Uterus (tissue), 4 donors: ENCODE measurements around the gene WDR7. TPM values are rescaled to one million over a fixed set of nuclear protein-coding genes. Genes with fewer than 3 reads are reported as not detected.

Source experiments
- DNase-seq, 2 donors: peaks; one replicate each; pipeline ENCODE4 v3.0.0-alpha.2; 2019 to 2020
- H3K27ac ChIP-seq, 2 donors: fragments of 200-600 bp; sonication (generic); 1 replicate in 1 of 2; 2 replicates in 1 of 2; pipeline ENCODE4 v1.5.1; 2016 to 2018
- H3K27me3 ChIP-seq, 2 donors: fragments of 200-600 bp; sonication (generic); one replicate each; pipeline ENCODE4 v1.5.1; 2018 to 2019; ENCODE audit warnings: control low read depth in 1 of 2
- H3K36me3 ChIP-seq, 2 donors: fragments of 200-600 bp; sonication (generic); one replicate each; pipeline ENCODE4 v1.5.1; 2019; ENCODE audit warnings: control low read depth in 1 of 2
- H3K4me1 ChIP-seq, 2 donors: fragments of 200-600 bp; sonication (generic); one replicate each; pipeline ENCODE4 v1.5.1; 2018 to 2019; ENCODE audit warnings: control low read depth in 1 of 2
- H3K4me3 ChIP-seq, 2 donors: fragments of 200-600 bp; sonication (generic); 1 replicate in 1 of 2; 2 replicates in 1 of 2; pipeline ENCODE4 v1.5.1; 2018 to 2019; ENCODE audit warnings: mild to moderate bottlenecking in 1 of 2
- H3K9me3 ChIP-seq, 2 donors: fragments of 200-600 bp; sonication (generic); one replicate each; pipeline ENCODE4 v1.5.1; 2019; ENCODE audit warnings: control low read depth in 1 of 2
- POLR2A ChIP-seq, 2 donors: fragments of 450-650 bp; IDR thresholded peaks; one replicate each; pipeline ENCODE4 v1.6.1; 2016; ENCODE audit warnings: antibody characterized with exemption in 2 of 2, mild to moderate bottlenecking in 1 of 2, moderate library complexity in 1 of 2
- intact Hi-C: fragments of 100-400 bp; cut with DNase I; formaldehyde crosslinking; loops from one replicate; pipeline ENCODE4 v1.15.1; 2023; ENCODE audit warnings: low total_unique reads
- total RNA-seq, 4 donors: library from RNA; depleted of rRNA in 3 of 4; stranded (reverse); fragments of >200 nt in 3 of 4; gene quantifications; one replicate each; pipeline versions ENCODE4 v1.1.0 to v1.2.4, GENCODE V29; 2014 to 2023
- TF ChIP-seq, protein P1 (sequence below), 4 experiments: fragments of 200-600 bp in 2 of 4; fragments of 450-650 bp in 2 of 4; sonication (generic) in 2 of 4; IDR thresholded peaks; one replicate each; pipeline ENCODE4 v1.5.1; 2016 to 2019; ENCODE audit warnings: antibody characterized with exemption in 4 of 4, mild to moderate bottlenecking in 2 of 4, moderate library complexity in 1 of 4
- donor health status: DM: yes; HTN: yes; CAD: no.

The WDR7 gene
- total RNA-seq, 4 donors from 2014 or later: 19.2 to 66.2 (median 33.8) TPM

DNA sequence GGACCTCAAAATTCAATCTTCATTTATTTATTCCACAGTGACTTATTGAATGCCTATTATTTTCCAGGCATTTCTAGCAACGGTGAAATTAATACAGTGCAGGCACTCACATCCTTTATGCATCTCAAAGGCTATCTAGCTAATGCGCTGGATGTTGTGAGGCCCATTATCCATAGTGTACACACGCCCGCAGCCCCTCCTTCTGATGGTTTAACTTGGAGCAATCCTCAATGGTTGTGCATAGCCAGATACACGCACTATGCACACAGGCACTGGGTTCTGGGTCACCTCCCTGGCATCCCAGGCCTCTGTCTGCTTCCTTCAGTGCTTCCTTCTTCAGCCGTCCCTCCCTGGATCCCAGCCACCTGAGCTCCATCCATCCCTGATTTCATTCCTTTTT lies 387.2 kb downstream of the WDR7 start:
- Histone ChIP-seq H3K4me1 (no peaks in the 10 kb centered on the region), H3K9me3 (no peaks in the 10 kb centered on the region), H3K27ac (no peak overlapping the region), H3K36me3 (no peaks in the 10 kb centered on the region), H3K27me3 (no peaks in the 10 kb centered on the region), H3K4me3 (no peak overlapping the region)
- intact Hi-C loops: no loop called here
- DNase-seq: no peak
- TF ChIP-seq POLR2A (IDR thresholded peaks at IDR 0.05): no peak
- TF ChIP-seq, protein P1, sequence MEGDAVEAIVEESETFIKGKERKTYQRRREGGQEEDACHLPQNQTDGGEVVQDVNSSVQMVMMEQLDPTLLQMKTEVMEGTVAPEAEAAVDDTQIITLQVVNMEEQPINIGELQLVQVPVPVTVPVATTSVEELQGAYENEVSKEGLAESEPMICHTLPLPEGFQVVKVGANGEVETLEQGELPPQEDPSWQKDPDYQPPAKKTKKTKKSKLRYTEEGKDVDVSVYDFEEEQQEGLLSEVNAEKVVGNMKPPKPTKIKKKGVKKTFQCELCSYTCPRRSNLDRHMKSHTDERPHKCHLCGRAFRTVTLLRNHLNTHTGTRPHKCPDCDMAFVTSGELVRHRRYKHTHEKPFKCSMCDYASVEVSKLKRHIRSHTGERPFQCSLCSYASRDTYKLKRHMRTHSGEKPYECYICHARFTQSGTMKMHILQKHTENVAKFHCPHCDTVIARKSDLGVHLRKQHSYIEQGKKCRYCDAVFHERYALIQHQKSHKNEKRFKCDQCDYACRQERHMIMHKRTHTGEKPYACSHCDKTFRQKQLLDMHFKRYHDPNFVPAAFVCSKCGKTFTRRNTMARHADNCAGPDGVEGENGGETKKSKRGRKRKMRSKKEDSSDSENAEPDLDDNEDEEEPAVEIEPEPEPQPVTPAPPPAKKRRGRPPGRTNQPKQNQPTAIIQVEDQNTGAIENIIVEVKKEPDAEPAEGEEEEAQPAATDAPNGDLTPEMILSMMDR (IDR thresholded peaks at IDR 0.05): no peak

DNA sequence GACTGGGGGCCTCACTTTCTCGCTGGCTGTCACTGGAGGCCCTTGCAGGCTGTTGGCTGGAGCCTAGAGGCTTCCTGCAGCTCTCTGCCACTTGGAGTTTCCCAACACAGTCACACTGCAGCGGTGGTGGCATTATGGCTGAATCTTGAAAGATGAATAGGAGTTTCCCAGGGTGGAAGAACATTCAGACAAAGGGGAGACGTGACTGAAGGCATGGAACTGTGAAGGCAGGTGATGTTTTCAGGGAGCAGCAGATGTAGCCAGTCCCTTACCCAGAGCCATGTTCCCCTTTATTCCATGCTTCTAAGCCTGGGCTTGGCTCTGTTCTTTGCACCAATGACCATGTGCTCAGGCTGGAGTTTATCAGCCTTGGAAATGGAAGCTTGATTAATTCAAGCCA lies 389.0 kb downstream of the WDR7 start:
- intact Hi-C loops: no loop called here
- TF ChIP-seq, protein P1 (IDR thresholded peaks at IDR 0.05): no peak
- TF ChIP-seq POLR2A (IDR thresholded peaks at IDR 0.05): no peak
- Histone ChIP-seq H3K27ac (no peak overlapping the region), H3K4me3 (no peak overlapping the region), H3K27me3 (no peaks in the 10 kb centered on the region), H3K4me1 (no peaks in the 10 kb centered on the region), H3K36me3 (no peaks in the 10 kb centered on the region), H3K9me3 (no peaks in the 10 kb centered on the region)
- no peak for DNase-seq

DNA sequence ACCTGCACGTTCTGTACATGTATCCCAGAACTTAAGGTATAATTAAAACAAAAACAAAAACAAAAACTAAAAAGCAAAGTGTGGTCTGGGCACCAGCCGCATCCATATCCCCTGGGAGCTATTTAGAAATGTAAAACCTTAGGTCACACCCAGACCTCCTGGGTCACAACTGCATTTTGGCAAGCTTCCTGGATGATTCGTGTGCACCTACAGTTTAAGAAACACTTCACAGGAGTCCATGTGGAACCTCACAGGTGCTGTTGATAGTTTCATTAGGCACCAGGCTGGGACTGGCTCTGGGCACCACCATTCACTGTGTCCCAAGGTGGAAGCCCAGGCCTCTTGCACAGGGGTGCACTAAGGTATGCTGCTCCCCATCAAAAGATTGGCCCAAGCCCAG lies 392.1 kb downstream of the WDR7 start:
- Histone ChIP-seq H3K4me1 (no peaks in the 10 kb centered on the region), H3K27me3 (no peaks in the 10 kb centered on the region), H3K9me3 (no peaks in the 10 kb centered on the region), H3K36me3 (no peaks in the 10 kb centered on the region), H3K4me3 (no peak overlapping the region), H3K27ac (no peak overlapping the region)
- no peak for DNase-seq
- TF ChIP-seq, protein P1 (IDR thresholded peaks at IDR 0.05): no peak
- no peak for TF ChIP-seq POLR2A (IDR thresholded peaks at IDR 0.05)
- intact Hi-C loops: no loop called here

DNA sequence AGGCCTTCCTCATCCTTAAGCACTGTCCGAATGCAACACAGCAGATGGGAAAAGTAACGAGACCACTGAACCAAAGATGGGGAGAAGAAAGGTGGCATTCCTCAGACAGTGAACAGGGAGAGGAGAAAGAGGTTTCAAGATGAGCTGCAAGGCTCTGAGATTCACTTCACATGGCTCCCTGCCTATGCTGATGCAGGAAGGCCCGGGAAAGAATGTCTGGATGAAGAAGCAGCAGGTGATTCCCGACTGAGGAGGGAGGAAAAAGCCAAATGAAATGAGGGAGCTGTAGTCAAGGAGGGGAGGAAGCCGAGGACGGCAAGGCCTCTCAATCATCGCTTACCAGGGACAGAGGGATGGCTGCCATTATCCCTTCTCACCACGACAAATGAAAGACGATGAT lies 397.2 kb downstream of the WDR7 start:
- Histone ChIP-seq H3K4me3 (no peak overlapping the region), H3K27ac (no peak overlapping the region), H3K4me1 (no peaks in the 10 kb centered on the region), H3K36me3 (no peaks in the 10 kb centered on the region), H3K9me3 (no peaks in the 10 kb centered on the region), H3K27me3 (no peaks in the 10 kb centered on the region)
- no peak for DNase-seq
- intact Hi-C loops: no loop called here
- TF ChIP-seq POLR2A (IDR thresholded peaks at IDR 0.05): no peak
- TF ChIP-seq, protein P1 (IDR thresholded peaks at IDR 0.05): no peak

DNA sequence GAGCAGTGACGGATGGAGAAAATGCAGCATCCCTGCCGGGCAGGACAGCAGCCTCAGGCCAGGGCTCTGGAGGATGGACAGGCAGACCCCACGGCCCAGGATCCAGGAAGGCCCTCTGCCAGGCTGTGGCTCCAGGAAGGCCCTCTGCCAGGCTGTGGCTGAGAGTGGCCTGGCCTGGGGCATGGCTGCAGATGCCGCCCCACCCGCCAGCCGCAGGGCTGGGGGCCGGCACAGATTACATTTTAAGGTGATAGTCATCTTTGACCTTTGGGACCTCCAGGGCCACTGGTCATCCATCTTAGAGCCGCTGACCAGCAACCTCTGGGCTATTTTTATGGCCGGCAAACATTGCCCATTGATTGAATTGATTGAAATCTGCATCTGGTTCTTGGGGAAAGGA lies 397.7 kb downstream of the WDR7 start:
- Histone ChIP-seq H3K4me3 (no peak overlapping the region), H3K27ac (no peak overlapping the region), H3K4me1 (no peaks in the 10 kb centered on the region), H3K9me3 (no peaks in the 10 kb centered on the region), H3K36me3 (no peaks in the 10 kb centered on the region), H3K27me3 (no peaks in the 10 kb centered on the region)
- TF ChIP-seq, protein P1 (IDR thresholded peaks at IDR 0.05): no peak
- TF ChIP-seq POLR2A (IDR thresholded peaks at IDR 0.05): no peak
- intact Hi-C loops: no loop called here
- DNase-seq: no peak
